Stimulated activated CD8-positive, alpha-beta memory T cell treated with anti-CD3 and anti-CD28 coated beads, Interleukin-15, amount 100 ng/mL, for 4 hours (primary cell): ENCODE data around the gene RHOA.
A peak's percentile ranks its signal among the peaks of the same experiment; 100 is the strongest.

ENCODE experiments used
- DNase-seq, 2 donors: peaks; one replicate each; pipeline ENCODE4 v3.0.0-alpha.2; 2020; ENCODE audit warnings: low read depth in 2 of 2

RHOA gene

DNA sequence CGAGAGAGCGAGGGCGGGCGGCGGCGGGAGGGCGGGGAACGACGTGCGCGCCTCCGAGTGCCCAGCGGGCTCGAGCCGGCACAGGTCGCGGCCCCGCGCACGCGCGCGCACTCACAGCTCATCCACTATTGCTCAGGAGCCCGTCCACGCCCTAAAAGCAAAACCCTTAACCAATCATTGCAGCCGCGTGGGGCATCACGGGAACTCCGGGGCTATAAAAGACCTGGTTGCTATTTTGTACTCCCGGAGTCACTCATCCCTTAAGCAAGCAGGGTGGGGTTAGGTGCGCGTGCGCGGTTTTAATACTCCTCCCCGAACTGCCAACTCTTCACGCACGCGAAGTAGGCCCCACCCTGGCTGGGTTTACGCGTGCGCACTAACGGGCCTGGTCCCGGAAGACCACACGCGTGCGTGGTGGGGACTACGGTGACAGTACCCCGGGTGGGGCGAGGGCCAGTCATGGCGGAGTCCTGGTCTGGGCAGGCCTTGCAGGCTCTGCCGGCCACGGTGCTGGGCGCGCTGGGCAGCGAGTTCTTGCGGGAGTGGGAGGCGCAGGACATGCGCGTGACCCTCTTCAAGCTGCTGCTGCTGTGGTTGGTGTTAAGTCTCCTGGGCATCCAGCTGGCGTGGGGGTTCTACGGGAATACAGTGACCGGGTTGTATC is at the start of gene RHOA, which contains the start of gene TCTA:
RHOA (minus strand) TSS at position 9 of the 664 bp plus-strand sequence. CDS start 36,387 bp downstream, outside the sequence.
TCTA (plus strand) TSS at position 456 of the 664 bp plus-strand sequence; CDS start at position 460, 4 bp downstream.
- DNase-seq = peak; percentile 98 to 99

DNA sequence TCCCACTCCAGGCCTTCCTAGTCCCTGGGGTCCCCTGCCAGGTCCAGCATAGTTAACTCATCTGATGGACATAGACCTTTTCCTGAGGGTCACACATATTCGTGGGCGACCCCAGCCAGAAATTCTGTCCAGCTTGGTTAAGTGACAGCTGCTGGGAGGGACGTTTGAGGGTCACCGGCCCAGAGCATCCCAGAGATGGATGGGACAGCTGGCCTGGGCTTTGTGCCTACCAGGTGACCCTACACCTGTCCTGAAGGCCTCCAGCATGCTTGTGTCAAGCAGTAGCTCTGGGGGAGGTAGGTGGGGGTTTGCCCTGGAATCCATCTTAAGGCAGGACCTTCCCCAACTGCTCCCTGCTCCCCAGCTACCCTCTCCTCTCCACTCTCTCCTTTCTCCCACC is 49.2 kb upstream of the RHOA start:
- DNase-seq = no peak

DNA sequence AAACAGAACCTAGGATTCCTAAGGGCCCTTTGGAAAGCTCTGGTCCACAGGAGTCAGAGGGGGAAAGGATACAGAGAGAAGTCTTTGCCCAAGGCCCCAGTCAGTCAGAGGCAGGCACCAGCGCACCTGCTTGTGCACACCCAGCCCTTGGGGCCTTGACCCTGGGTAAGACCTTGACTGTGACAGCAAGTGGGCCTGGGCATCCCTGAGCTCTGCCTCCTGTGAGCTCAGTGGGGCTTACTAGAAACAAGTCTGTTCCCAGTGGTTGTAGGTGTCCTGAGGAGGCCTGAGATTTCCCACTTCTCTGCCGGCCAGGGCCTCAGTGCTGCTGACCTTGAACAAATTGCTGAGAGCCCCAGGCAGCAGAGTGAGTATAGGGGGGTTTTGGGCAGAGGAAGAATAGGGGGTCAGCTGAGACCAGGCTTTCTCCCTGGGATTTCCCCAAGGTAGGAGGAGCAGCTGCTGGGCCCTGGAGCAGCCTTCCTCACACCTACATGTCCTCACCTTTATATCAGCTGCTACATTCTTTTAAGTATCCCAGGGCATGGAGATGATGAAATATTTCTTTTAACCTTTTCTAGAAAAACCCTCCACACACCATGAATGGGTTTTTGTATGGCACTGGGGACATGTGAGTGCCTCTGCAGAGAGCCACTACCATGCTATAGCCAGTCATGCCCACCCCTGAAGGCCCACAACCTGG is 48.6 kb upstream of the RHOA start:
- no peak for DNase-seq

DNA sequence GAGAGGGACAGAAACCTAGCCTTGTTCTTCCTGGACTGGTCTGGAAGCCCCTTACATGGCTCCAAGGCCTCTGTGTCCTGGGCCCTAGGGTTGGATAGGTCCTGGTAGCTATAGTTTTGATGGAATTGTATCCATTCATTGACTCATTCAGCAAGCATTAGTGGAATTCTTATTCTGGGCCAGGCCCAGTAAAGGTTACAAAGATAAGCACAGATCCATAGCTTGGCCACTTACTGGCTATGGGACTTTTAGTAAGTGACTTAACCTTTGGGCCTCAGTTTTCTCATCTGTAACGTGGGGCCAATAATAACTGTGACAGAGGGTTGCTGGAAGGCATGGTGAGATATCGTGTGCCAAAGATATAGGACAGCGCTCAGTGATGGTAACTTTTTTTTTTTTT is 44.7 kb upstream of the RHOA start:
- no peak for DNase-seq

DNA sequence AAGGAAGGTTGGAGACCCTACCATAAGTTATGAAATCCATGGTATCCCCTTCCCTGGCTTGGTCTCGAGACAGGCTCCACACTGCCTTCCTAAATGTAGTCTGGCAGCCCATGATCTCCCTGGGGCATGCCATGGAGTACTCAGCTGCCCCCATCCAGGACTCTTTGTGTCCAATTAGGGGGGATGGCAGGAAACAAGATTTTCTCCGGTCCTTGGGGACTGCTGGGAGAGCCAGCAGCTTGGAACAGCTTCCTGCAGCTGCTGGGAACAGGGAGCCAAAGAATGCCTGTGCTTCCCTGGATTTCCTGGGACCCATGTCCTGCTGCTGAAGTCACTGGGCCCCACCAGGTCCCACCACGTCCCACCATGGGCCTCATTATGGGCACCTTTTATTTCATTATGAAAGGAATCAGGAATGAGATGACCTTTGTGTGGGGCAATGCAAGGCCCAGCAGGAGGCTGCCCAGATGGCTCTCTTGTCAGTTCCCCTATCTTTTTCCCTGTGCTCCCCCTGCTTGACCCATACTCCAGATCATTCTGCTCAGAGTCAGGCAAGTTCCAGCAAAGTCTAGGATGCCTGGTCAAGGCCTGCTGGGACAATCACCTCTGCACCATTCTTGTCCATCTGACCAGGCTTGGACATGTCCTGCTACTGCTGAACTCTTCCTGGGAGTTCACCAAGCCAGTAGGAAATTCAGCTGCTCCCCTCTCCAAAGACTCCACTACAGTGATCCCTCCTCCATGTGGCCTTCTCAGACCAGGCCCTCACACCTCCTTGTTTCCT is 43.3 kb upstream of the RHOA start:
- no peak for DNase-seq

DNA sequence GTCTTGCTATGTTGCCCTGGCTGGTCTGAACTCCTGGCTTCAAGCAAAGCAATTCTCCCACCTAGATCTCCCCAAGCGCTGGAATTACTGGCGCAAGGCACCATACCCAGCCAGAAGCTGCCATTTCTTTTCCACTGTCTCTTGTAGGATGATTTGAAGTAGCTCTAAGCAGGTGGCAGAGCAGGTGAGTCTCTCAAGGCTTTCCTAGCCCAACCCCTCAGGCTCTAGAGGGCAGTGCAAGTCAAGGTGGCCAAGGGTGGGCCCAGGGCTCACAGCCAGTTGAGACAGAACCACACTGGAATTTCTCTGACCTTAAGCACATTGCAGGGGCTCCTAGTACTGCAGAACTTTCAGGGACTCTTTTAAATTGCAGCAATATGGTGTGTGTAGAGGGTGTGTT is 42.7 kb upstream of the RHOA start:
- no peak for DNase-seq

DNA sequence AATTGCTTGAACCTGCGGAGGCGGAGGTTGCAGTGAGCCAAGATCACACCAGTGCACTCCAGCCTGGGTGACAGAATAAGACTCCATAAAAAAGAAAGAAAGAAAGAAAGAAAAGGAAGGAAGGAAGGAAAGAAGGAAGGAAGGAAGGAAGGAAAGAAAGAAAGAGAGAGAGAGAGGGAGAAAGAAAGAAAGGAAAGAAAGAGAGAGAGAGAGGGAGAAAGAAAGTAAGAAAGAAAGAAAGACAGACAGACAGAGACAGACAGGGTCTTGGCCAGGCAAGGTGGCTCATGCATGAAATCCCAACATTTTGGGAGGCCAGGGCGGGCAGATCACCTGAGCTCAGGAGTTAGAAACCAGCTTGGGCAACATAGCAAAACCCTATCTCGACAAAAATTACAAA is 41.8 kb upstream of the RHOA start:
- no peak for DNase-seq

DNA sequence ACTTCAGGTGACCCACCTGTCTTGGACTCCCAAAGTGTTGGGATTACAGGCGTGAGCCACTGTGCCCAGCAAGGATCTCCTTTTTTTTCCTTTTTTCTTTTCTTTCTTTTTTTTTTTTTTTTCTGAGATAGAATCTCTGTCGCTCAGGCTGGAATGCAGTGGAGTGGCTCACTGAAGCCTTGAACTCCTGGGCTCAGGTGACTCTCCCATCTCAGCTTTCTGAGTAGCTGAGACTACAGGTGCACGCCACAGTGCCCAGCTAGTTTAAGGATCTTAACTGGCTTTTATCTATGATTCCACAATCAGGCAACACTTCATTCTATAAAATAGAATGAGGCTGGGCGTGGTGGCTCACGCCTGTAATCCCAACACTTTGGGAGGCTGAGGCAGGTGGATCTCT is 33.6 kb upstream of the RHOA start:
- no peak for DNase-seq

DNA sequence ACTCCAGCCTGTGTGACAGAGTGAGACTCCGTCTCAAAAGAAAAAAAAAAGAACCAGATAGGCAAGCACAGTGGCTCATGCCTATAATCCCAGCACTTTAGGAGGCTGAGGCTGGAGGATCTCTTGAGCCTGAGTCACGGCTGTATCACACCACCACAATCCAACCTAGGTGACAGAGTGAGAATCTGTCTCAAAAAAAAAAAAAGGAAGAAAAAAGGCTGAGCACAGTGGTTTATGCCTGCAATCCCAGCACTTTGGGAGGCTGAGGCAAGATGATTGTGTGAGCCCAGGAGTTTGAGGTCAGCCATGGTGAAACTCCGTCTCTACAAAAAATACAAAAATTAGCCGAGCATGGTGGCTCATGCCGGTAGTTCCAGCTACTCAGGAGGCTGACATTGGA is 23.0 kb upstream of the RHOA start:
- DNase-seq = no peak

DNA sequence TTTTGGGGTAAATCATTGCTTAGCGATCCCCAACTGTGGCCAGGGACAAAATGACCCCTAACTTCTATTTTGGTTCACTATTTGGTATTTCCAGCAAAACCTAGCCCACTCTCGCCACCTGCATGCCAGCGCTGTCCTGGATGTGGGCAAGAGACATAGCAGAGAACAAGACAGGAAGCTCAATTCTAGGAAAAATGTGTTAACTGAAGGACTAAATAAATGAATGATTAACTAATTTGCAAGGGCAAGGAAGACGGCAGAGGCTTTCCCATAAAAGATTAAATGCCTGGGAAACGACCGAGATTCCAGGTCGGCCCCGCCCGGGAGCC is 16.9 kb upstream of the RHOA start:
- no peak for DNase-seq

DNA sequence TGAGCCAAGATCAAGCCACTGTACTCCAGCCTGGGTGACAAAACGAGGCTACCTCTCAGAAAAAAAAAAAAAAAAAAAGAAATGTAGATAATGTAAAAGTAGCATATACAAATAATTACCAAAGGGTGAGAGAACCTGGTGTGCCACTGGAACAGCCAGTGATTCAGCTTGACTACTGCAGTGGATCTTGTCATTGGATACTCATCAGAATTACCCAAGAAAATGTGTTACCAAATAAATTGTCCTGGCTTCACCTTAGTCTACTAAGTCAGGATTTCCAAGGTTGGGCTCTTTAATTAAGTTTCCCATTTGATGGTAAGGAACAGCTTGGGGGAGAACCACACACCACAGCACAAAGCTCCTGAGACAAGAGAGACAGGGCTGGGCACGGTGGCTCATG is 15.8 kb upstream of the RHOA start:
- DNase-seq = no peak

DNA sequence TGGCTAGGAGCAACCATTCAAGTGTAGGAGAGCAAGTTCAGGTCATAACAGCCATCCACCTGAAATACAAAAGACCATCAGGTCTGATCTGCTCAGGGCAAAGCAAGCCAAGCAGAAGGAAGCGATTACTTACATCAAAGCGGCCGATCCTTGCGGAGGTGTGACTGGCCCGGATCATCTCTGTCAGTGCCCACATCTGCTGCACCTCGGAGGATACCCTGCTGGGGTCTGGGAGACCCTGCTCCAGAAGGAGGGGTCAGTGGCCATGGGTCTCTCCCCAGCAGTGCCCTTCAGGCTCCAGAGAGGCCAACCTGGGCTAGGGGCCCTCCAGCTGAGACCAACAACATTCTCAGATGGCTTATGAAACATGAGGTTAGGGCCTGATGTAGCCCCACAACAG is 13.0 kb upstream of the RHOA start:
- no peak for DNase-seq

DNA sequence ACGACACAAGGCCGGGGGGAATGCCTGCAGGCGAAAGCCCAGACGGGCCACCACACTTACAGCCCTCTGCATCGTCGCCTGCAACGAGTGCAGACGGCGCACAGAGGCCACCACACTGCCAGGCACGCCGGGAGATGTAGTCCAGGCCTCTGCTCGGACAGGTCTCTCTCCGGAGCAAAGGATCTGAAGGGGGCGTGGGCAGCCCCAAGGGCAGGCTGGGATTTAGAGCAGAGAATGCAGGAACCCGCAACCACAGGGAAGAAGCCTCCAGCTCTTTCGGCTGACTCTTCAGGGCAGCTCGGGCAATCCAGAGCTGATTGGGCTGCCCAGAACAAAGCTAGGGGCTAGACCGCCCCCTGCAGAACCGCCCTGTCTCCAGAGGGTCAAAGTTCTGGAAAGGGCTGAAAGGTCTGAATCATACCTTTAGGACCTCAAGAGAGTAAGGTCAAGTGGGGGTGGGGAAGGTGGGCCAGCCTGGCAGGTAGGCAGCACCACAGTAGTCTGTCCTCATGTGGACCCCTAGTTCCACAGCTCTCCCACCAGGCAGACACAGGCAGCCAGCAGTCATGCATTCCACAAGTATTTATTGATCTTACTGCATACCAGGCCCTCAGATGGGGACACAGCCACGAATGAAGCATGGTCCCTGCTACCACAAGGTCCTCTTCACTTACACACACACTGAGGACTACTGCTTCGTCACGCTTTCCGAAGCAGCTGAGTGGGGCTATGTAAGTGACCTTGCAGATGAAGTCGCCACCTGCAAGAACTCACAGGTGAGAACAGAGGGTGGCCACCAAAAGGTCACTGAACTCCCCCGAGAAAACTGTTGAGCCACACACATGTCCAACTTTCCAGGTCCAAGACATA is 10.8 kb upstream of the RHOA start, which contains the start of gene AMT:
AMT (minus strand) TSS at position 95 of the 870 bp plus-strand sequence; CDS start at position 72, 23 bp downstream.
- no peak for DNase-seq

DNA sequence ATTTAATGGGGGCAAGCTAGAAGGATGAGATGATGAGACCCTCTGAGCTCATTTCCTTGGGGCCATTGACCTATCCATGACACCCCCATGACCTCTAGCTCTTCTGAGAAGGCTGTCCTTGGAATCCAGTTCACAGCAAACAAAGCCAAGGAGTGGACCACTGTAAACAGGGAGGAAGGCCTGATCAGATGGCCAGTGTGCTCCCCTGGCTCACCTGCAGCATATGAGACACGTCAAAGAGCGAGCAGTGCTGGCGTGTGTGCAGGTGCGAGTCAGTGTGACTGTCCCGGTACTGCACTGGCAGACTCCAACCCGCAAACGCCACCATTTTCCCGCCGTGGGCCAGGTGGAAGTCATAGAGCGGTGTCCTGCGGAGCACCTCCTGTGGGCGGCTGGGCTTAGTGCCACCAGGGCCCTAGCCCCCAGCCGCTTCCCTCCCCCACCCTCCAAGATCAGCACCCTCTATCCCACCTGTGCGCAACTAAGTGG is 10.2 kb upstream of the RHOA start:
- no peak for DNase-seq

DNA sequence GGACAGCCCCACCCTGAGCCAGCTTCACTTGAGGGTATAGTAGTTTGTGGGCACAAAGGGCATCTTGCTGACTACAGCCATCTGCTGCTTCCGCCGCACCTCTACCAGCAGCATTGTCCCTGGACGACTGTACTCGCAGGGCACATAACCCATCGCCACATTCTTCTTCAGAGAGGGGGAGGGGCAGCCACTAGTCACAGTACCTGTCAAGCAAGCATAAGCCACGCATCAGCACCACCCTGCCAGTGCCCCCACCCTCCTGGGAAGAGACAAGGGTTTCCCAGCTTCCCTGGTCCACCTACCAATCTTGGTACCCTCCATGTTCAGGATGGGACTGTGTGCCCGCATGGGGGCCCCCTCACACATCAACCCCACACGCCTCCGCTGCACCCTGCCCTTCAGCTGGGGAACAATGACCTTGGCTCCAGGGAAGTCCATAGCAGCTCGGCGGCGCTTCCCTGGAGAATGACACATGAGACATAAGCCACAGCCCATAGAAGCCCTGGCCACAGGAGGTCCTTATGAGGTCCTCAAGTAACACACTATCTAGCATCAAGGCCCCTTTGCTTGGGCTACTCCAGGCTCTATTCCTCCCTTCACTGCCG is 5.8 kb upstream of the RHOA start:
- DNase-seq = no peak

DNA sequence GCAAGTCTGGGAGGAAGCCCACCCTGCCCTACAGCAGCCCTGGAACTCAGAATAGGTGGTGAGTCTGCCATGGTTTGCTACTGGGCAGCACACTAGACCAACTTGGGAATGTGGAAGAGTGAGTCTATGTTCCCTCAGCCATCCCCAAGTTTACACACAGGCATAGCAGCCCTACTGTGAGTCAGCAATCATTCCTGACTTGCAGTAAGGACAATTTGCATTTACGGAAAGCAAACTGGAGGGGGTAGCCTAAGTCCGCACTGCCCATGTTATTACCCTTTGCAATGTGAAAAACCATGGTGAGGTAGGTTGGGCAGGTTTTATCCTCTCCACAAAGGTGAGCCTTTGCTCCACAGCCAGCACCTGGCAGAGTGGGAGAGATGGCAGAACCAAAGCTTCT is 5.1 kb upstream of the RHOA start:
- DNase-seq = no peak

DNA sequence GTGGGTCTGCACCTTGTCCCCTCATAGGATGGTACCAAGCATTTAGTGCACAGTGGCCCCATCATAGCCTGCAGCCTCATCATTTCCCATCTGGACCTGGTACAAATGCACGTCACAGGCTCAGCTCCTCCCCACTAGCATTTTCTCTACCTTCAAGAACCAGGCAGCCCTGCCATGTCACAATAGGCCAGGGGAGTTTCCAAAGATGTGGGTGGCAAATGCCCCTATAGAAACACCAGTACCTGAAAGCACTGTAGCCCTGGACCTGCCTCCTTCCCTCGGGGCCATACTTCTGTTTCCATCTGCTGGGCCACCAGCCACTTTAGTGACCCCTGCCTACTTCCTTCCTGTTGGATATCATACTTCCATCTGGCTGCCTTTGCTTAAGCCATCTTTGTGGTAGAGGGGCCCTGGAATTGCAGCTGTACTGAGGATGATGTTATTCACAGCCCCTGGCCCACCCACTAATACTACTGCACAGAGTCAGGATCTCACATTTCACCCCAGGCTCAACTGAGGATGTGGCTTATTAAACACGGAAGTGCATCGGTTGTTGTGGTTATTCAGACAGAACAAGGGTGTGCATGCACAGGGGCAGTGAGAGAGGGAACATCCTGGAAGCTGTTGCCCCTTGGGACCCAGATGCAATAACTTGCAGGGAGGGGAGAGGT is 4.3 kb upstream of the RHOA start:
- DNase-seq = peak; percentile 23 to 56

DNA sequence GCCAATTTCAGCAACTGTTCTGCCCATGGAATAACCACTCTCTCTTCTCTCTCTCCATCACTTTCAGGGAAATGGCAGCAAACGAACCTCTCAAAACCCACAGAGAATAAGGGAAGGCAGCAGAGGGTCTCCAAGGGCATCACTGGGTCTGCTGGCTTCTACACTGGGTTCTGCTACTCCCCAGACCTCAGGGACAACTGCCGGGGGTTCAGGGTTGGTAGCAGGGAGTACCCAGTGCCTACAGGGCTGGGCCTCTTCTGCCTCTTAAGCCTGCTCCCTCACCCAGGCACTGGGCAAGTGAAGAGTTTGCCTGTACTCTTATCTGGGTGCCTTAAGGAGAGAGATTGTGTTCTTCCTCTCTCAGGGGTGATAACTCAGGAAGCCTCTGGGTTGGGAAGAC is 3.0 kb upstream of the RHOA start:
- DNase-seq = no peak

DNA sequence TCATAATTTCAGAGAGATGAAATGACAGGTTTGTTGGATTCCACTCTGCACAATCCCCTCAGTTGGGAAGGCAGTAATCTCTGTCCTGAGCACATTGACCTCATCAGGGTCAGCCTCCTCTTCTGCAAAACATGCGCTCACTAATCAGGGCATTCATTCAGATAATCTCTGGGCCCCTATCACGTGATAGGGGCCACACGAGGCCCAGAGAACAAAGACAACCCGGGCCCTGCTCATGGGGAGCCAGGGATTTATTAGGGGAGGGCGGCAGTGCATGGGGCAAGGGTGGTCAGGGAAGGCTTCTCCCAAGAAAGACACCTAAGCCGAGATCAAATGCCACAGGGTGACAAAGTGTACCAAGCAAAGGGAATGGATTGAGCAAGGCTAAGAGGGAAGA is 1.6 kb upstream of the RHOA start:
- no peak for DNase-seq

DNA sequence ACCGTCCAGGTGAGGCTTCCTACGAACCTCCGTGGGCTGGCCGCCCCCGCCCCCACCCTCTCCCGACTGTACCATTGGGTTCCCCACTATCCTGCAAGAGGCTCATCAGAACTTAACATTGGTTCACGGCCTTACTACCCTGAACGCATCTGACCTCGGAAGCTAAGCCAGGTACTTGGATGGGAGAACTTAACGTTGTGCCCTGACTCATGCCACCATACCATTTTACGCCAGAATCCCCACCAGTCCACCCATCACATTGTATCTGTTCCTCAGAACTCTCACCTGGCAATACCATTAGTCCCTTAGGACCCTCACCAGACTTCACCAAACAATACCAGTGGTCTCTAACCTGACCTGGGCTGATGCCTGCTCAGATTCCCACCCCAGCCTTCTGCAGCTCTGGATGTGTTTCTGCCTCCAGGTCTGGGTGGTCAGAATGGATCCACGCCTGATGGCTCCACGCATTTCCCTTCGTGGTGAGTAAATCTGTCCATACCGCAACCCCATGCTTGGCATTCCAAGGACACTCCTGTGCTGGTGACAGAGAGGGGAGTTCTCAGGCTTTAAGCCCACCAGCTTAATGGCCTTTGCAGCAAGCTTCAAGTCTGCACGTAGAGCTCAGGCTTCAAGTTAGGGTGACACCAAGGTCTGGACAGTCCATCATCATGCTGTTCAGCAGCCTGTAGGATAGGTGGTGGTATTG is 1.0 kb upstream of the RHOA start:
- no peak for DNase-seq
